K562 (cell line): Measurements from ENCODE around the gene RAB3D. TPM values are rescaled to one million over a fixed set of nuclear protein-coding genes. Genes with fewer than 3 reads are reported as not detected.

Source experiments
- CBX3 ChIP-seq, 2 experiments: IDR thresholded peaks; 1 replicate in 1 of 2; 2 replicates in 1 of 2; pipeline ENCODE4 v1.6.1; 2012; ENCODE audit warnings: inconsistent platforms in 2 of 2, low read length in 2 of 2, borderline replicate concordance in 1 of 2, control low read depth in 1 of 2
- E2F3 ChIP-seq: fragments of 250-450 bp; sonication (Bioruptor Pico); IDR thresholded peaks from 2 replicates; pipeline ENCODE4 v1.4.0; 2020; ENCODE audit warnings: mild to moderate bottlenecking
- GABPA ChIP-seq: fragments of 200-800 bp; sonication (Bioruptor generic); conservative IDR thresholded peaks from 2 replicates; pipeline ENCODE4 v1.6.1; 2016; ENCODE audit warnings: low read depth, missing genetic modification characterization, missing compliant biosample characterization
- HDGF ChIP-seq: fragments of 450-650 bp; IDR thresholded peaks from 2 replicates; pipeline ENCODE4 v1.6.1; 2016
- JUNB ChIP-seq: fragments of 450-650 bp; formaldehyde crosslinking; conservative IDR thresholded peaks from 2 replicates; pipeline ENCODE4 v1.4.0; 2020; ENCODE audit warnings: mild to moderate bottlenecking
- JUND ChIP-seq, 2 experiments: IDR thresholded peaks; 2 replicates in 1 of 2; 3 replicates in 1 of 2; pipeline ENCODE4 v1.6.1; 2011; ENCODE audit warnings: borderline replicate concordance in 2 of 2, low read depth in 2 of 2, low read length in 2 of 2, improper control_type of control experiment in 1 of 2, missing biosample characterization in 1 of 2, missing genetic modification characterization in 1 of 2, missing genetic modification reagents in 1 of 2
- MEIS2 ChIP-seq: fragments of 450-650 bp; IDR thresholded peaks from 2 replicates; pipeline ENCODE4 v1.6.1; 2014; ENCODE audit warnings: mild to moderate bottlenecking; ENCODE audit not compliant: partially characterized antibody
- NCOR1 ChIP-seq: fragments of 450-650 bp; IDR thresholded peaks from 2 replicates; pipeline ENCODE4 v1.6.1; 2016; ENCODE audit warnings: mild to moderate bottlenecking, moderate library complexity
- NFIX ChIP-seq: fragments of 250-450 bp; sonication (Bioruptor Pico); IDR thresholded peaks from 2 replicates; pipeline ENCODE4 v1.4.0; 2020; ENCODE audit warnings: low read depth, mild to moderate bottlenecking, moderate library complexity
- NR2C2 ChIP-seq, 2 experiments: fragments of 200-800 bp in 1 of 2; sonication (Bioruptor generic) in 1 of 2; sonication (generic) in 1 of 2; formaldehyde crosslinking in 1 of 2; IDR thresholded peaks; 2 replicates each; pipeline versions ENCODE4 v1.6.1 to v1.8.0; 2016 to 2022; ENCODE audit warnings: mild to moderate bottlenecking in 1 of 2, missing compliant biosample characterization in 1 of 2, missing genetic modification characterization in 1 of 2, missing genetic modification reagents in 1 of 2
- PTBP1 ChIP-seq: fragments of 200-400 bp; formaldehyde crosslinking; IDR thresholded peaks from 2 replicates; pipeline ENCODE4 v1.6.1; 2017; ENCODE audit warnings: low read depth, low read length
- SIRT6 ChIP-seq: IDR thresholded peaks from one replicate; pipeline ENCODE4 v1.6.1; 2012; ENCODE audit warnings: low read depth, mild to moderate bottlenecking, control low read depth, inconsistent platforms, low read length, moderate library complexity
- TRIM24 ChIP-seq, 2 experiments: fragments of 450-650 bp; IDR thresholded peaks; 2 replicates each; pipeline ENCODE4 v1.6.1; 2016
- ZFX ChIP-seq: sonication (generic); formaldehyde crosslinking; IDR thresholded peaks from 2 replicates; pipeline ENCODE4 v1.8.0; 2022; ENCODE audit warnings: mild to moderate bottlenecking, missing genetic modification reagents, moderate library complexity
- ZKSCAN8 ChIP-seq: fragments of 200-800 bp; sonication (Bioruptor generic); IDR thresholded peaks from 2 replicates; pipeline ENCODE4 v1.6.1; 2016; ENCODE audit warnings: missing genetic modification characterization, missing compliant biosample characterization
- ZNF24 ChIP-seq: fragments of 450-650 bp; IDR thresholded peaks from 2 replicates; pipeline ENCODE4 v1.6.1; 2016
- polyA plus RNA-seq, 8 experiments: library from polyadenylated mRNA; depleted of rRNA in 4 of 8; stranded (reverse) in 5 of 8; unstranded in 3 of 8; fragments of >200 nt; fragmentation: Nextera tagmentation in 2 of 8; fragmentation: Illumina TruSeq in 1 of 8; extraction: Ambion mirVana in 2 of 8; extraction: Trizol in 1 of 8; gene quantifications; 2 replicates each; pipeline versions ENCODE4 v1.2.1 to v1.2.3, GENCODE V29; 2011 to 2014; ENCODE audit warnings: inconsistent platforms in 1 of 8, missing spikeins in 1 of 8
- total RNA-seq, 7 experiments: library from RNA; depleted of rRNA in 6 of 7; stranded (reverse); fragments of >200 nt in 6 of 7; fragmentation: Illumina TruSeq in 2 of 7; extraction: Trizol in 2 of 7; gene quantifications; 2 replicates each; pipeline versions ENCODE4 v1.2.1 to v1.2.3, GENCODE V29; 2011 to 2021; ENCODE audit warnings: low replicate concordance in 1 of 7
- TF ChIP-seq, protein P1 (sequence below), 2 experiments: fragments of 450-650 bp; formaldehyde crosslinking in 1 of 2; IDR thresholded peaks; 2 replicates each; pipeline versions ENCODE4 v1.4.0 to v1.6.1; 2014 to 2020; ENCODE audit warnings: mild to moderate bottlenecking in 2 of 2, borderline replicate concordance in 1 of 2, low read depth in 1 of 2
- TF ChIP-seq, protein P2 (sequence below): sonication (generic); formaldehyde crosslinking; IDR thresholded peaks from 2 replicates; pipeline ENCODE4 v1.9.0; 2022; ENCODE audit warnings: mild to moderate bottlenecking, missing genetic modification reagents
- TF ChIP-seq, protein P3 (sequence below): IDR thresholded peaks from 2 replicates; pipeline ENCODE4 v1.6.1; 2014; ENCODE audit warnings: antibody characterized with exemption

Gene RAB3D
- total and polyA plus RNA-seq, 9 of the 15 experiments (the other 6 are each of a cell fraction or from before 2014, with no cell fraction given), result 0.34 to 3.3 (median 1.3) TPM

DNA sequence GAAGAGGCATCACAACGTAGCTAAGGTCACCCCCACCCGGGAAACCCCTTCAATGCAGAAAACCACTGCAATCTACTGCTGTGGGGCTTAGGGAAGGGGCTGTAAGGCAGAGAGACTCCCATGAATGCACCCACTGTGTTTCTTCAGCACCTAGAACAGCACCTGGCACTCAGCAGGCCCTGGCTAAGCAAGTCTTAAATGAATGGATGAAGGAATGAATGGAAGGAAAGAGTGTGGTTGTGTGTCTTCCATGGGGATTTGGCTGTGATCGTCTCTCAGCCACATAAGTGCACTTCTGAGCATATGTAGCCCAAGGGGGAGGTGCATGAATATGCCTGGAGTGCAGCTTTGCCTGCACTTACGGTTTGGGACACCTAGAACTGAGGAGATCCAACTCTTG is 9.7 kb upstream of the RAB3D start (continued):
- 0 out of 4 replicates have a peak, but pooled peaks of 1 of the 2 experiments have one; percentile 14 for TF ChIP-seq TRIM24 (IDR thresholded peaks at IDR 0.05)
- TF ChIP-seq NR2C2 (CRISPR knock-in tag; IDR thresholded peaks at IDR 0.05), result no peak
- no peak for TF ChIP-seq NR2C2 (tag; IDR thresholded peaks at IDR 0.05)
- TF ChIP-seq, protein P1, sequence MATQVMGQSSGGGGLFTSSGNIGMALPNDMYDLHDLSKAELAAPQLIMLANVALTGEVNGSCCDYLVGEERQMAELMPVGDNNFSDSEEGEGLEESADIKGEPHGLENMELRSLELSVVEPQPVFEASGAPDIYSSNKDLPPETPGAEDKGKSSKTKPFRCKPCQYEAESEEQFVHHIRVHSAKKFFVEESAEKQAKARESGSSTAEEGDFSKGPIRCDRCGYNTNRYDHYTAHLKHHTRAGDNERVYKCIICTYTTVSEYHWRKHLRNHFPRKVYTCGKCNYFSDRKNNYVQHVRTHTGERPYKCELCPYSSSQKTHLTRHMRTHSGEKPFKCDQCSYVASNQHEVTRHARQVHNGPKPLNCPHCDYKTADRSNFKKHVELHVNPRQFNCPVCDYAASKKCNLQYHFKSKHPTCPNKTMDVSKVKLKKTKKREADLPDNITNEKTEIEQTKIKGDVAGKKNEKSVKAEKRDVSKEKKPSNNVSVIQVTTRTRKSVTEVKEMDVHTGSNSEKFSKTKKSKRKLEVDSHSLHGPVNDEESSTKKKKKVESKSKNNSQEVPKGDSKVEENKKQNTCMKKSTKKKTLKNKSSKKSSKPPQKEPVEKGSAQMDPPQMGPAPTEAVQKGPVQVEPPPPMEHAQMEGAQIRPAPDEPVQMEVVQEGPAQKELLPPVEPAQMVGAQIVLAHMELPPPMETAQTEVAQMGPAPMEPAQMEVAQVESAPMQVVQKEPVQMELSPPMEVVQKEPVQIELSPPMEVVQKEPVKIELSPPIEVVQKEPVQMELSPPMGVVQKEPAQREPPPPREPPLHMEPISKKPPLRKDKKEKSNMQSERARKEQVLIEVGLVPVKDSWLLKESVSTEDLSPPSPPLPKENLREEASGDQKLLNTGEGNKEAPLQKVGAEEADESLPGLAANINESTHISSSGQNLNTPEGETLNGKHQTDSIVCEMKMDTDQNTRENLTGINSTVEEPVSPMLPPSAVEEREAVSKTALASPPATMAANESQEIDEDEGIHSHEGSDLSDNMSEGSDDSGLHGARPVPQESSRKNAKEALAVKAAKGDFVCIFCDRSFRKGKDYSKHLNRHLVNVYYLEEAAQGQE (IDR thresholded peaks at IDR 0.05; ENCODE audit: borderline replicate concordance), result peak; percentile 60; the same call in 1 of the 2 replicates
- TF ChIP-seq, protein P1 (CRISPR knock-in tag; IDR thresholded peaks at IDR 0.05; ENCODE audit: low read depth), result no peak
- no peak for TF ChIP-seq MEIS2
- TF ChIP-seq, protein P2, sequence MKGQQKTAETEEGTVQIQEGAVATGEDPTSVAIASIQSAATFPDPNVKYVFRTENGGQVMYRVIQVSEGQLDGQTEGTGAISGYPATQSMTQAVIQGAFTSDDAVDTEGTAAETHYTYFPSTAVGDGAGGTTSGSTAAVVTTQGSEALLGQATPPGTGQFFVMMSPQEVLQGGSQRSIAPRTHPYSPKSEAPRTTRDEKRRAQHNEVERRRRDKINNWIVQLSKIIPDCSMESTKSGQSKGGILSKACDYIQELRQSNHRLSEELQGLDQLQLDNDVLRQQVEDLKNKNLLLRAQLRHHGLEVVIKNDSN (CRISPR knock-in tag), result no peak
- TF ChIP-seq HDGF, result no peak
- TF ChIP-seq SIRT6, result no peak
- TF ChIP-seq E2F3 (CRISPR knock-in tag), result no peak
- TF ChIP-seq ZFX (CRISPR knock-in tag), result no peak
- TF ChIP-seq JUNB, result no peak
- TF ChIP-seq PTBP1, result no peak
- TF ChIP-seq ZKSCAN8 (CRISPR knock-in tag), result no peak
- TF ChIP-seq, protein P3, sequence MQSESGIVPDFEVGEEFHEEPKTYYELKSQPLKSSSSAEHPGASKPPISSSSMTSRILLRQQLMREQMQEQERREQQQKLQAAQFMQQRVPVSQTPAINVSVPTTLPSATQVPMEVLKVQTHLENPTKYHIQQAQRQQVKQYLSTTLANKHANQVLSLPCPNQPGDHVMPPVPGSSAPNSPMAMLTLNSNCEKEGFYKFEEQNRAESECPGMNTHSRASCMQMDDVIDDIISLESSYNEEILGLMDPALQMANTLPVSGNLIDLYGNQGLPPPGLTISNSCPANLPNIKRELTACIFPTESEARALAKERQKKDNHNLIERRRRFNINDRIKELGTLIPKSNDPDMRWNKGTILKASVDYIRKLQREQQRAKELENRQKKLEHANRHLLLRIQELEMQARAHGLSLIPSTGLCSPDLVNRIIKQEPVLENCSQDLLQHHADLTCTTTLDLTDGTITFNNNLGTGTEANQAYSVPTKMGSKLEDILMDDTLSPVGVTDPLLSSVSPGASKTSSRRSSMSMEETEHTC, result no peak
- no peak for TF ChIP-seq NFIX (CRISPR knock-in tag)
- TF ChIP-seq GABPA, result no peak
- TF ChIP-seq CBX3 (IDR thresholded peaks at IDR 0.05; ENCODE audit: borderline replicate concordance in 1 of 2, low read length in 2 of 2), result peak in 1 of 2 experiments; percentile 73; a peak in 1 of 3 replicates
- TF ChIP-seq JUND (IDR thresholded peaks at IDR 0.05; ENCODE audit: borderline replicate concordance, low read depth, low read length), result no peak
- TF ChIP-seq JUND (tag; IDR thresholded peaks at IDR 0.05; ENCODE audit: borderline replicate concordance, low read depth, low read length), result no peak
- TF ChIP-seq NCOR1, result no peak
- TF ChIP-seq ZNF24, result peak; percentile 36; the same call in 1 of the 2 replicates
